Eye (tissue), 1 donor: ENCODE data around the gene TMEM47.
A peak's percentile ranks its signal among the peaks of the same experiment; 100 is the strongest.

ENCODE experiments used
- DNase-seq: peaks from one replicate; pipeline ENCODE4 v3.0.0-alpha.2; 2015

TMEM47 gene

GRCh38 chrX:34584781-34585180 is 72.3 kb downstream of the TMEM47 start:
- no peak for DNase-seq

DNA sequence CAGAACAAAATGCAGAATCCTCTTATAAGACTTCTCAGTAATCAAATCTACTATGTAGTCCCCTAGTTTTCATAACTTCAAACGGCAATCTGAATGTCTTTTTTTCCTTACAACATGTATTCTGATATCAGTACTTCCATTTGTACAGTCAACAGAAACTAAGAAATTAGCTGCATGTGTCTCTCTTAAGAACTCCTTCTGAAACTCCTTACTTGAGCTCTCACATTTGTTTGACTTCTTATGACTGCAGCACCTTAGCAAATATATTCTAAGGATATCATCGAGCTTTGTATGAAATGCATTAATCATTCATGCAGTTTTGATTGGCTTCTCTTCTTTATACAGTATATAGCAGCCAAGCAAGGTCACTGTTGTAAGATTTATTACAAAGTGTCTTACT is 77.0 kb downstream of the TMEM47 start:
- no peak for DNase-seq

DNA sequence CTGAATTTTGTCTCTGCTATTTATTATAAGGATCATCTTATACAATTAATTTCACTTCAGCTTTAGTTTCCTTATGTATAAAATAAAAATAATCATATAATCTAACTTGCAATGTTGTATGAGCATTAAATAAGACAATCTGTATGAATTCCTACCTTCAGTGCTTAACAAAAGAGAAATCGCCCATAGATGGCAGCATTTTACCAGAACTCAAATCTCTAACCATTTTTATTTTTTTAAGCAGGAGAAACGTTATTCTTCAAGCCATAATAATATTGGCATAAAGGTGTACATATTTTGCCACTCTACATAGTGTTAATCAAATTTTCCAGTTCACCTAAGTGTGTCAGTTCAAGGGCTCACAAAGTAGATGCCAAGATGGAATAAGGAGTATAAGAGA is 78.8 kb downstream of the TMEM47 start:
- DNase-seq, result peak; percentile 72
